OCI-M2 (cell line): ENCODE results near the gene ARMH3.

Source experiments
- DNase-seq: peaks from one replicate; lab custom pipeline; 2025; ENCODE audit not compliant: unreplicated experiment; lab: John Stamatoyannopoulos, UW

ARMH3 gene

DNA sequence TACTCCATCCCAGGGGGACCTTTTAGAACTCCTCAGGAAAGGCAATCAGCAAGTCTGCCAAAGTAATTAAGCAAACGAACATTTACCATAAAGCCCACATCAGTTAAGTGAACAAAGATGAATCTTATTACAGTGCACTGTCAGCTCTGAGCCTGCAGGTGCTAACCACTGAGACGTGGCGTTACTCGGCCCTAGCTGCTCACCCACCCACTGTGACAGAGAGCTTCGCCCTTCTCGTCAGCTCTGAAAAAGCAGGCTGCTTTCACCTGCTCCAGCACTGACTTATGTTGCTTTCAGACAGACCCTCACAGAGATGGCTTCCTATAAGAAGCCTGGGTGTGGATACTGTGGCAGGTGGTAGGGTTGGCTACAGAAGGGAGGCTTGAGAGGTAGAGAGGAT, 154.6 kb downstream of the ARMH3 start:
- no peak for DNase-seq

DNA sequence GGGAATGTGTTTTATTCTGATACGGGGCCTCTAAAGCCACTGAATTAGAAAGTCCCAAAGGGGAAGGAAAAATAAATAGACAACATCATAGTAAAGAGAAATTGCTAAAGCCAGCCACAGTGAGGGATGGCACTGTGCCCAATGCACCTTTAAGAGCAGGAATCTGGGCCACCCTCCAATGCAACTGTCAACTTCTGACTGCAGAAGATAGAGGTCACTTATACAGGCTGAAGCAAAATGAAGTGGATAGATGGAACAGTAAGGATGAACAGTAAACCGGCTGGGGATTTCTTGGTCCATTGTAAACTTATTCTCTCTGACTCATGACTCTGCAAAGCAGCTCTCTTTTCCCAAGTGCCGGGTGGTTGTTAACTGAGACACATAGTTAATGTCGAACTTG, 158.3 kb downstream of the ARMH3 start:
- DNase-seq: no peak

DNA sequence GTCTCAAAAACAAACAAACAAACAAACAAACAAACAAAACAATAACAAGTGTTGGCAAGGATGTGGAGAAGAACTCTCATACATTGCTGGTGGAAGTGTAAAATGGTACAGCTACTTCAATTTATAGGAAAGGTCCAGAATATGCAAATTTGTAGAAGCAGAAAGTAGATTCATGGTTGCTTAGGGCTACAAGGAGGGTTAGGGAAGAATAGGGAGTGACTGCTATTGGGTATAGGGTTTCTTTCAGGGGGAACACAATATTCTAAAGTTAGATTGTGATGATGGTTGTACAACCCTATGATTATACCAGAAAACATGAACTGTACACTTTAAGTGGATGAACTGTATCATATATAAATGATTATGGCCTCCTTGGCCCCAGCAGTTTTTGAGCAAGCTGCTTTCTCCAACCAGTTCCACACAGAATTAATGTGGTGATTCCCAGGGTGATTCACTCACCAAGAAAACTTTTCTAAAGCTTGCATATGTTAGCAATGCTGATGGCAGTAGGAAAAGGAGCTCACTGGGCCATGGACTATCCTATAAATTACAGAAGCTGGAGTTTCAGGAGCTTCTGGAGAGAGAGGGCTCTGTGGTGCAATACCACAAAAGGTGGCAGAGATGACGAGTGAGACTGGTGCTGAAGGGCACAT, 159.6 kb downstream of the ARMH3 start:
- no peak for DNase-seq

DNA sequence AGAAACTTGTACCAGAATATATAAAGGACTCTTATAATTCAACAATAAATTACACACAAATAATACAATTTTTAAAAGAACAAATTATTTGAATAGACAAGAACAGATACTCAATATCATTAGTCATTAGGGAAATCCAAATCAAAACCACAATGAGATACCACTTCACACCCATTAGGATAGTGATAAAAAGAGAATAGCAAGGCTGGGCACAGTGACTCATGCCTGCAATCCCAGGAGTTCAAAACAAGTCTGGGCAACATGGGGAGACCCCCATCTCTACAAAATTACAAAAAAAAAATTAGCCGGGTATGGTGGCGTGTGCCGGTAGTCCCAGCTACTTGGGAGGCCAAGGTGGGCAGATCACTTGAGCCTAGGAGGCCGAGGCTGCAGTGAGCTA, 160.2 kb downstream of the ARMH3 start:
- no peak for DNase-seq

DNA sequence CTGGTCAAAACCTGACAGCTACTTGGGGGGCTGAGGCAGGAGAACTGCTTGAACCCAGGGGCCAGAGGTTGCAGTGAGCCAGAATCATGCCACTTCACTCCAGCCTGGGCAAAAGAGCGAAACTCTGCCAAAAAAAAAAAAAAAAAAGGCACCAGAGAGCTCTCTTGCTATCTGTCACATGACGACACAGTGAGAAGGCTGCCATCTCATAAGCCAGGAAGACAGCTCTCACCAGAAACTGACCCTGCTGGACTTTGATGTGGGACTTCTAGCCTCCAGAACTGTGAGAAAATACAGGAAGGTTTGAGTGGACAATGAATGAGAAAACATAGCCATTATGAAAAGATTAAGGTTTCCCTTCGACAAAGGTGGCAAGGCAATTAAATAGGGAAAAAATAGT, 161.2 kb downstream of the ARMH3 start:
- no peak for DNase-seq

DNA sequence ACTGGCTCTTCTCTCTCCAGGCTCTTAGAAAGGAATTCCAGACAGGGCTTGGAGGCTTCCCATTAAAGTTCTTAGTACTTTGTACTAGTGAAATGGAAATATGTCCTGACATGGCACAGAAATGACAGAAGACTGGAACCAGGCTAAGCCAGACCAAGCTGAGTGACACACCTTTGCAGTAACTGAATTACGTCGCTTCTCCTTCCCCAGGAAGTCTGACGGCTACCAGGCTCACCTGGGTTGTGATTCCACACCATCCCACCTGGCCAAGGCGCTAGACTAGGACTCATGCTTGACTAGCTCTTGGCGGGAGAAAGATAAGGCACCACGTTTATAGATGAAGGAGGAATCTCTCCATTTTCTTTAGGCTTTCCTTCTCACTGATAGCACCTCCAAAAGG, 161.7 kb downstream of the ARMH3 start:
- DNase-seq: no peak

DNA sequence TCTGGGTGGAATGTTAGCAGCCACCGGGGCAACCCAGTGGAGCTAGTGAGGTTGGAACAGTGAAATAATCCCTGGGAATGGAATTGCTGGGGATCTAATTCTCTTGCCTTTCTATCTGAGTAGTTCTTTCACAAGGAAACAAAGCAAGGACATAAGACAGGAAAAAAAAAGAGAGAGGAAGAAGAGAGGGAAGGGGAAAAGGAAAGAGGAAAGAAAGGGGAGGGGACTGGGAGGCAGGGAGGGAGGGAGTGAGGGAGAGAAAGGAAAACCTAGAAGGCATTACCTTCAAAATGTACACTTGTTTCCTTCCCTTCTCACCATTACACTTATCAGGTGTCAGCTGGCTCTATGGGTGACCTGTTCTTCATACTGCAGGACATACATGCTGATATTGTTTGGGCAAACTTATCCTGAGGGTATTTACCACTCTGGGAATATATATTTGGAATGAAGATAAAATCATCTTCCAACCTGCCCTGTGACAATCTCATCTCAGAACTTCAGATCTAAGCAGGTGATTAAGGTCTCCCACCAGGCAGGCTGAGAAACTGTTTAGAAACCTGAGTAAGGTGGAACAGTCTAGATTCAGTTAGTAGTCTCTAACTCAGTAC, 162.4 kb downstream of the ARMH3 start:
- DNase-seq: no peak

DNA sequence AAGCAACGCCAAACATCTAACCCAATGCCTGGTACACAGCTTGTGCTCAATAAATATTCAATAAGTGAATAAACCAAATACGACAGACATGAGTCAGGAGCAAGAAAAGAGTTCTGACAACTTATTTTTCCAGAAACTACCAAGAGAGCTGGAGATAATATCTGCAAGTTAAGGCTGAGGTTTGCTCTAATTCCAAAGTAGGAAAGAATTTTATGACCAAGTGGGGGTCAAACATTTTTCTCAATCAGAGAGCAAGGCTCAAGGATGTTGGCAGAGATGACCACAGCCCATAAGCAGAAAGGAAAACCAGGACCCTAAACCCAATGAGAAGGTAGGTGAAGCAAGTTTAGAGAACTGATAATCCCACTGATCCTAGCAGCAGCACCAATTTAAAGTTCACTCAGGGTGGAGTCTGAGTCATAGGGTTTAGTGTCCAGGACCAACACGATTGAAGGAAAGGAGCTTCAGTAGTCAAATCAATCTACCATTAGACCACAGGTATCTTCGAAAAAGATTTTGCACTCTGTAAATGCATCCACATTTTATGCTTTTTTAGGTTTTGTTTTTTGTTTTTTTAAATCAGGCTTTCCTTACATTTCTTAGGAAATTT, 163.1 kb downstream of the ARMH3 start:
- no peak for DNase-seq

DNA sequence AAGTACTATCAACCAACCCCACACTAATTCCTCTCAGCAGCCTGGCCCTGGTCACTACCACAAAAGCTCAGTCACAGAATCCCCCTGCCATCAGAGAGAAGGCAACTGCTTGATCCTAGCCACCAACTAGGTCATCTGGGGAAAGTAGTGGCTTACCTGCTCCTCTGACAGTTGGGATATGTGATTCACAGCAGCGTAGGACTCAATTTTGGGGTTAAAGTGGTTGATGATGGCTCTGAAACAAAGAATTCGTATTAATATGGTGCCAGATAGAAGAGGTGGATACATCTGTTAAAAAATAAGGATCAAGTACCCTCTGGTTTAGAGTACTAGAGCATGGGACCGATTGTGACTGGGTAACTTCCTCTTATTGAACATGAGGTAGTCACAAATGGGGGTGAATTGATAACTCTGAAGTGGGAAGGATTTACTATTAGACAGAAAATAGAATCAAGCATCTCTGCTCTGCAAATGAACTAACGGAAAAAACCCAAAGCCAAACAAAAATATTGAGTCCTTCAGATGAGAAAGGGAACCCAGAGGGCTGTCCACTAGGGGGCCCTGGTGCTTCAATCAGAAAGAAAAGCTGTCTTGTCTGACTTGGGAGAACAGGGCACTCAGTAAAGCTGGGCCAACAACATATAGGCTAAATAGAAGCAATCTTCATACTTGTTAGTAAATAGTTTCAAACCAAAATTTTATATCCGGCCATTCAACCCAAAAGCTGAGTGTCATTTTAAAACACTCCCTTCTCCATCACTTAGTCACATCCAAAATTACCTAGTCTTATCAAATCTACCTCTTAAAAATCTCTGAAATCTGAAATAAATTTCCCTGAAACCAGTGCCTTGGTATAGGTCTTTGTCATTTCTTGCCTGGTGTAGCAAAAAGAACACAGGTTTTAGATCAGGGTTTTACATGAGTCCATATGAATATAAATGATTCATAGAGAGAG, 166.4 kb downstream of the ARMH3 start:
- DNase-seq: peak; percentile 42

DNA sequence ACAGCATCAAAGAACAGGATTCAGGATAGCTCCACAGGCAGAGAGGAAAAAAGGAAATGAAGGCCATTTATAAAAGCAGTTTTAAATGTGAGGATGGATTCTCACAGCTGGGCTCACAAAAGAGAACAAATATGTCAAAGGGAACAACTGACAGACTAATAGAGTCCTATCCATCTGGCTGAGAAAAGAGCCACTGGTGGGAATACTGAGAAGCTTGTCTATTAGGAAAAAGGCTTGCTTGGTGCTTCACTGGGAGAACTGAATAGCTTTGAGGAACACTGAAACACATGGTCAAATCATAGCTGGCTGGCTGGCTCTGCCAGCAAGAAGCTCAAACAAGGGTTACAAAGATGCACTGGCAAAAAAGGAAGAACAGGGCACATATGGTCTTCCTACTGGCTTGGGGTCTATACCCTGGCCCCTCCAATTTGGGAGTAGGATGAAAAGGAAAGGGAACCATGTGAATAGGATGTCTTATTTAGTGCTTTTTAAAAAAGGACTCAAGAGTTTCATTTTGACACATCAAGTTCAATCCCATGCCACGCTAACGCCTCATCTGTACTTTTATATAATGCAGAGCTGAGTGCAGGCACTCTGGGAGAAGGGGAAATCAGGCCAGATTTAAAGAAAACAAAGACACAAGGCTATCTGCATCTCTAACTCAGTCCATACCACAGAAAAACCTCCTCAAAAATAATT, 167.6 kb downstream of the ARMH3 start:
- no peak for DNase-seq

DNA sequence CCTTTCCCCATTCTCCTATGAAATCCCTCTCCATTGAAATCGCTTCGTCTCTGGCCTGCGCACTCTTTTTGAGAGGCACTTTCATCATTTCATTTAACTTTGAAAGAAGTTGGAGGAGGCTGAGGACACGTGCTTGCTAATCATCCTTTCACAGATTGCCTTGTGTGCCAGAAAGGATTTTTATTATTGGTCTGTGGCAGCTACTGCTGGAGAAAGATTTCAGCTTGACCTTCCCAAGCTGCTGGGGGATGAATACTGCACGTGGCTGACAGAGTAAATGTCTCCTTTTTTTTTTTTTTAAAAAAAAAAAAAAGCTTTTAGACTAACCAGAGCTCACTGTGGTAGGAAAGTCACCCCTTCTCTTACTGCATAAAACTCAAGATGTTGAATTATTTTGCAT, 168.2 kb downstream of the ARMH3 start:
- DNase-seq: no peak

DNA sequence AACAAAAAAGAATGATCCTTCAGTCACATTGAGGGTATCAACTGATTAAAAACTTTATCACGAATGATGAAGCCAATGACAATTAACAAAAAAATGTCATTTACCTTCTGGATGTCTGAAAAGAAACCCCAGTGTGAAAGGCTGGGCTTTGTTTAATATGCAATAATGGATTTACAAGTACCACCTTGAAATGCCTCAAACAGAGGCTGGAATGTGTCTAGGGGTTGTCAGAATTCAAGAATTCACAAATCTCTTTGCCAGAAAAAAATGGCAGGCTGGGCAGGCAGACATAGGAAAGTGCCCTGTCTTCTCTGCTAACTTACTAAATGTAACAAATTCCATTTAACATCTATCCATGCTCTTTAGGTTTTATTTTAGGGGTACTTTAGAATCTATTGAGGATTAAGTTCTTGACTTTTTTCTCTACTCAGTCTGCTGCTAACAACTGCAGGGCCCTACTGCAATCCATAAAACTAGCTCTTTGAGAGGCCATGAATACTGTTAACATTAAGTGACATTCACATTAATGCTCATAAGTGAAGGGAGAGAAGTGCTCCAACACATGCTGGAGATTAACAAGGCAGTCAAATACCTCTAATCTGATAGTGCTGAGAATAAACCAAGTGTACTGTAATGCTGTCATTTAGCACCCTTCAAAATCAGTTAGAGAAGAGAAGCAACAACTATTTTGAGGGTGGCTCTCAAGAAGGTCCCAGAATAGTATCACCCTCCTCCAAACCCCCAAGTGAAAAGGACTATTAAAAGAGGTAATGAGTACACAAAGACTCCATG, 169.3 kb downstream of the ARMH3 start:
- DNase-seq: no peak

DNA sequence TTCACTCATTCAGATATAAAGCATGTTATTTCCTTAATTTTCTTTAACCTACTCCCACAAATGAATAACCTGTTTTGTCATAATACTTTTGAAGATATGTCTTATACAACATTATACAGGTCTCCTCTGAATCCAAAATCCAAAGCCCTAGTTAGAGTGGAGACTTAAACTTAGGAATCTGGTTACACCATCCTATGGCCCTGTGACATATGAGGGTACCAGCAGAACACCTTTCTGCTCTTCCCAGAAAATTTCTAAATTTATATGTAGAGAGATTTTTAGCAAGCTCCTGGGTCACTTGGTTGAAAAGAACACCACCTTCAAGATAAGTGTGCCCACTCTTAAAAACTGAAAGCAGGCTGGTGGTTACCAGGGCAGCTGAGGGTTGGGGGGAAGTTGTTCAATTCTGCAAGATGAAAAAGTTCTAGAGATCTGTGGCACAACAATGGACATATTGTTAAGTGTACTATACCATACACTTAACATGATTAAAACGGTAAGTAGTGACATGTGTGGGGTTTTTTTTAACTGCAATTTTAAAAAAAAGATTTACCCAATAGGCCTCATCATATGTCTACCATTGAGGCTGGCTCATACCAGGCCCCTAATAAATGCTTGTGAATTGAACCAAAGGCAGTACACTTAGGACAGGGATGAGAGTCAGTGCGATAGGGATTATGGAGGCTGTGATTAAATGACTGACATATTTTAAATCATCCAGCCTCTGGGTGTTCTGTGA, 174.8 kb downstream of the ARMH3 start:
- DNase-seq: no peak

DNA sequence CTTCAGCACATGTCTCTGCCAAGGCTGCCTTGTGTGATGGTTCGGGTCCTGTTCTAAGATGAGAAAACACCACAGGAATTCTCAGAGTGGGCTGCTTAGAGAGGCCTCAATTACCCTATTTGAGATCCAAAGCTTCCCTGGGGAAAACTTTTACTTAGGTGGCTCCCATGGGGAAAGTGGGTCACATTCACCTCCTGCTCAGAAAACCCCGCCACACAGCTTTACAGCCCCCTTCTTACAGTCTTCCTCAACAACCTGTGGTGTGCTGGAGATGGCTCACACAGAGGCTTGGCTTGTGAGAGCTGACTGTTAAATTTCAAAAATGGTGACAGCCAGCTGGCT, 175.8 kb downstream of the ARMH3 start:
- no peak for DNase-seq

DNA sequence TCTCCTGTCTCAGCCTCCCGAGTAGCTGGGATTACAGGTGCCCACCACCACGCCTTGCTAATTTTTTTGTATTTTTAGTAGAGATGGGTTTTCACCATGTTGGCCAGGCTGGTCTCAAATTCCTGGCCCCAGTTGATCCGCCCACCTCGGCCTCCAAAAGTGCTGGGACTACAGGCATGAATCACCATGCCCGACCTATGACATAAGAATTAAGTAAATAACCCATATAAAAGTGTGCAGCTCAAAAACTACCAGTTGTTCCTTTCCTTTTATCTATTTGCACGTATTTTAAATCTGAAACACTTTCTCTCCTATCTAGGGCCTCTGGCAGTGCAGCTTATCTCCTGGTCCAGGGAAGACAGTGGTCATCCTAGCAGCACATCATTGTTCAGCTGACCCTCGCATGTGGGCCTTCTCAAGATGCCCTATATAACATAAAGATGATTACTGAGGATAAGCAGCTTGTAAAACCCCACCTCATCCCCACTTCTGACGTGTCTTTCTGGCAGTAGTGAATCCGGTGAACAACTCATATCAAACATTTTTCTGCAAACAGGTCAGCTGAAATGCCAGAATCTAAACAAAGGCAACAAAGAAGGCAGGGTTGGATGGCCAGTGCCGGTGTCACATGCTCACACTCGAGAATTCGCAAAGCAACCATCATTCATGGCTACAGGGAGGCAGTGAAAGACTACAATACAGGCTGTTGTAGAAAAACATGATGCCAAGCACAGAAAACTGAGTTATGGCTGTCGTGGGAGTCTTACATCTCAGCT, 176.3 kb downstream of the ARMH3 start:
- no peak for DNase-seq

DNA sequence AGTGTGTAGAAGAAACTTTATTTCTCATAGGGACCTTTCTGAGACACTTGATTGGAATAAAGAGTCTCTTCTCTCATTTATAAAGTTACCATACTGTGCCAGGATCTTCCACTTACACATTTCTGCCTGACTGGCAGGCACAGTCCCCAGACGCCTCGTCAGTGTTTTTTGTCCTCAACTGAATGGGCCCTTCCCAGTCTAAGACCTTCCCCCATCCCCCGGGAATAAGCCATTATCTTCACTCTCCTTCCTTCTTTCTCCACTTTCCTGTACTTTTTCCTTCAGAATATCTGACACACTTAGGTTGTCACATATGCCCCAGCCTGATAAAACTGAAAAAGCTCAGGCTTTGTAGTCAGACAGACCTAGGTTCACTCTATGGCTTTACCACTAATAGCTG, 177.1 kb downstream of the ARMH3 start:
- DNase-seq: no peak

DNA sequence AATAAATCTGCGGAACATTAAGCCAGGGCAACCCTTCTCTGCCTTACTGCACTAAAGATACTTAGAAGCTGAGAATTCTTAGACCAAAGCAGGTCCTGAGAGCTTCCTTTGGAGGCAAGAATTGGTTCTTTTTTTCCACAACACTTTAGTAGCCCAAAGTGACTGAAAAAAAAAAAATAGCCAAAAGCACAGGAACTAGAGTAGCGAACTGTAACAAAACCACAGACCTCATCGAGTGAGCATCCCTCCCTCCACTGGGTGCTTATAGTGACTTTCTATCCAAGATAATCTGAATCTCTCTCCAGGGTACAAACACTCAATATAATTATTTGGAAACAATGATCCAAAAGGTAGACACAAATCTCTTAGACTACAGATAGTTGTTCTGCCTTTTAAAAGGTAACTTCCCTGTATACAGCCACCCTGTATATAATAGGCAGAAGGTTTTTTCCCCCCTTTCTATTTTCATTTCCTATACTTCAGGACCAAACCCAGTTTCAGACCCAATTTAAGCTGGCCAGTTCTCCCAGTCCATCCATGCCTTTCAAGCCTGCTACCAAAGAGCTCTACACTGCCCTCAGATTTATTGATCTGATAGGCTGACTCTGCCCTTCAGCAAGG, 180.8 kb downstream of the ARMH3 start:
- no peak for DNase-seq

DNA sequence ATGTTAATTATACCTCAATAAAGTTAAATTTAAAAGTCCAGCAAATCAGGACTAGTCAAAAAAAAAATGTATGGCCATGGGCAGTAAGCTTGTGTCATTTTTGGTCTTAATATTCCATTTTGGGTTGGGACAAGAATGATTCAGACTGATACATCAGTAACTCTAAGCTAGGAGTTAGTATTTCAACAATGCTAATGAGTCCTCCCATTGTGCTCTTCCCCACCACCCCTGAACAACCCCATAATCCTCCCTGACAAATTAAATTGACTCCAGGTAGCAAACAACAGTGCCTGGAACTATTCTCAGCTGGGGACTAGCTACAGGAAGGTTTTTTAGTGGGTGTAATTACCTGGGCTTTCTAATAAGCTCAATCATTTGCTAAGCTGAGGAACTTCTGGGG, 181.7 kb downstream of the ARMH3 start:
- DNase-seq: no peak

DNA sequence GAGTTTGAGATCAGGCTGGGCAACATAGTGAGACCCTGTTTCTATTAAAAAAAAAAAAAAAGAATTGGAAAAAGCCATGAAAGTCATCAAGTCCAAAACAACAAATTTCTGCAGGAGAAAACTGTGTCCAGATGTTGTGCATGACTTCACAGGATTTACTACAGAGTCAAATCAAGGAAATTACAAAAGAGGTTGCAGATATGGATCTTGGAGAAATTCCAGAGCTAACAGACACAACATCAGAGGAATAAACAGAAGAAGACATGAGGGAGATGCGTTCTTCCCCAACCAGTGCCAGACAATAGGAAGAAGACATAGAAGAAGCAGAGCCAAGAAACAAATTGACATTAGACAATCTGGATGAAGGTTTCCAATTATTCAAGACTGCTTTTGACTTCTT, 188.0 kb downstream of the ARMH3 start:
- no peak for DNase-seq
